ENCODE measurements around the gene RAPGEF2. TPM values are rescaled to one million over a fixed set of nuclear protein-coding genes. Genes with fewer than 3 reads are reported as not detected.
"Not testable (repeated sequence)": the region's sequence is repeated elsewhere in the genome, so short reads cannot be mapped to it uniquely, and the experiment has no call there.

The RAPGEF2 gene
- total RNA-seq, 2 experiments from 2014 or later: 24.1 to 27.8 TPM

DNA sequence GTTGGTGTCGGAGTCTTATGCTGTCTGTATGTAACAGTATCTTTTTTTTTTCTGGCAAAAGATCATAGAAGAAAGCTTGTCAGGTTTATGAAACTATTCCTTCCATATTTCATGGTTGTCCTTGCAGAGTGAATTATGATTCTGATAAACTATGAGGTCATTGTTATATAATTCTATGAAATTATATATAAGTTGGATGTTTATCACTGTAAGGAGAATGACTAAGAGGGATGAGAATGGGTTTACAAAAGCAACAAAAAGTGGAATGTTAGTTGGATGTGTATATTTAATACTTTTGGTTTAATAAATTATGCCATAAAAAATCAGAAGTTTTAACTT lies 43.1 kb downstream of the RAPGEF2 start:
- H3K4me1 Mint-ChIP-seq: no peaks in the 10 kb centered on the region

DNA sequence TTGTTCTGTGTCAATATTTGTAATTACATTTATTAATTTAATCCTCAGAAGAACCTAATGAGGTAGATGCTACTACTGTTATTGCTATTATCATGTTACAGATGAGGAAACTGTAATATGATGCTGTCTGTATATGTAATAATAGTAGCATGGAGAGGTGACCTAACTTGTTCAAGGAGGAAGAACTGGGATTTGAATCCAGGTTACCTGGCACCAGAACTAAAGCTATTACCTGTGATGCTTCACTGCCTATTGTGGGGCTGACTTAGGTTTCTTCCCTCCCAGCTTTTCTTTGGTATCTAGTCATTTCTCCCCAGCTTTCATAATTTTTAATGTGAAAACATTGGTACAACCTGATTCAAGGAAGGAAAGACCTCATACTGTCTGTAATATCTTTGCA lies 43.6 kb downstream of the RAPGEF2 start:
- Mint-ChIP-seq H3K4me3 (no peak overlapping the region), H3K27me3 (no peaks in the 10 kb centered on the region), H3K4me1 (no peaks in the 10 kb centered on the region), H3K27ac (no peak overlapping the region), H3K9me3 (no peaks in the 10 kb centered on the region), H3K36me3 (ENCODE audit: low read depth) (peaks cover 5% of the 10 kb centered on the region)
- DNase-seq: no peak
- ChIA-PET CTCF (no interaction called here), POLR2A (no interaction called here)

More for the DNA sequence above, 43.1 kb downstream of the RAPGEF2 start:
- H3K4me3 Mint-ChIP-seq: no peak overlapping the region
- no peaks in the 10 kb centered on the region for H3K9me3 Mint-ChIP-seq
- DNase-seq: no peak
- no peak overlapping the region for H3K27ac Mint-ChIP-seq
- H3K27me3 Mint-ChIP-seq: no peaks in the 10 kb centered on the region
- POLR2A ChIA-PET: no interaction called here
- peaks cover 5% of the 10 kb centered on the region for H3K36me3 Mint-ChIP-seq (ENCODE audit: low read depth)
- CTCF ChIA-PET: no interaction called here

DNA sequence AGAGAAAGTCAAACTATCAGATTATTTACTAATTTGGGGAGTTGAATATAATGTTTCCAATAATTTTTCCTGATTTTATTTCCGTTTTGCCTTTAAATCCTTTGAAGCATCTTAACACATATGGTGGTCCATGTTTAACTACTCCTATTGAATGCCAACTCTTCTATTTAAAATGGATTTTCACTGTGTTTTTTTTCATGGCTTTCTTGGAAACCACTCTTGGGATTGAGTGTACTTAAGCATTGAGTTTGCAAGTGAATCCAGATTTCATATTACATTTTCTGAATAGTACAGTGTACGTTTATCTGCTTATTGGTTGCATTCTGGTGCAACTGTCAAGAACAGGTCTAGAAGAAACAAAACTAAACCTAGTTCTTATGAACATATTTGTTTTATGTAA lies 45.6 kb downstream of the RAPGEF2 start:
- CTCF ChIA-PET: no interaction called here
- POLR2A ChIA-PET: no interaction called here

DNA sequence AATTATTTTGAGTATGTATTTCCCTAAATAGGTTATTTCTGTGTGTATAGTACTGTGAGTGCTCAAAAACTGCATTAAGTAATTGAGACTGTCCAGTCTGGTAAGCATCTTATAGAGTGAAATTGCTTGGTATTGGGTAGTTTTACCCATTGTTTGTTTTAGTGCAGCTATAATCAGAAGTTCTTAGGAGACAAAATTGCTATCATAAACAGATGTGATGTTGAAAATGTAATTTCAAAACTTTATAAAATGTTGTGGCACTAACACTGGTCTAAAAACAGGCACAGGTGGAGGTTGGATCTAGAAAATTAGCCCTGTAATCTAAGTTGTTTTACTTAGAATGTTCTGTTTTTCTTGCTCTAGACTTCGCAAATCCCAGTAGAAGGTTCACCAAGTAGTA lies 46.8 kb downstream of the RAPGEF2 start:
- CTCF ChIA-PET: no interaction called here
- POLR2A ChIA-PET: no interaction called here
- Mint-ChIP-seq H3K4me3 (no peak overlapping the region), H3K9me3 (no peaks in the 10 kb centered on the region), H3K27me3 (no peaks in the 10 kb centered on the region), H3K36me3 (ENCODE audit: low read depth) (peaks cover 5% of the 10 kb centered on the region), H3K27ac (no peak overlapping the region), H3K4me1 (no peaks in the 10 kb centered on the region)
- no peak for DNase-seq

More for the DNA sequence above, 45.6 kb downstream of the RAPGEF2 start:
- Mint-ChIP-seq H3K27me3 (no peaks in the 10 kb centered on the region), H3K9me3 (no peaks in the 10 kb centered on the region), H3K36me3 (ENCODE audit: low read depth) (peaks cover 5% of the 10 kb centered on the region), H3K4me1 (no peaks in the 10 kb centered on the region), H3K27ac (no peak overlapping the region), H3K4me3 (no peak overlapping the region)
- no peak for DNase-seq

DNA sequence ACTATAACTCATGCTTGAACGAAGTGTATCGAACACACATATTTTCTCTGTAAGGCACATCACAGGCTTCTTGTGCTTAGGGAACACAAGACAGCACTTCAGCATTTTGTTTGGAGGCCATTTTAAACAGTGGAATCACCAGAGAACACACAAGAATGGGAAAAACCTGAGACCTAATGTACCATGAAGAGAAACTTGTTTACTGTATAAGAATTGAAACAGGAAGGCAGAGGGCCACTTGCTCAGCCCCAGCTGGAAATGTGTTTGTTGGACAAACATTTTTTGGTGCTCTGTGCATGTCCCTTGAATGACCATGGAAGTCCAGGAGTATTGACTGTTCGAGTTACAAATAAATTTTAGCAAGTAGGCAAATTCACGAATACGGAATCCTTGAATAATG lies 47.5 kb downstream of the RAPGEF2 start:
- Mint-ChIP-seq H3K4me3 (no peak overlapping the region), H3K27ac (no peak overlapping the region), H3K36me3 (ENCODE audit: low read depth) (peaks cover 5% of the 10 kb centered on the region), H3K9me3 (no peaks in the 10 kb centered on the region), H3K4me1 (no peaks in the 10 kb centered on the region), H3K27me3 (no peaks in the 10 kb centered on the region)
- DNase-seq: no peak
- POLR2A ChIA-PET: no interaction called here
- CTCF ChIA-PET: no interaction called here

DNA sequence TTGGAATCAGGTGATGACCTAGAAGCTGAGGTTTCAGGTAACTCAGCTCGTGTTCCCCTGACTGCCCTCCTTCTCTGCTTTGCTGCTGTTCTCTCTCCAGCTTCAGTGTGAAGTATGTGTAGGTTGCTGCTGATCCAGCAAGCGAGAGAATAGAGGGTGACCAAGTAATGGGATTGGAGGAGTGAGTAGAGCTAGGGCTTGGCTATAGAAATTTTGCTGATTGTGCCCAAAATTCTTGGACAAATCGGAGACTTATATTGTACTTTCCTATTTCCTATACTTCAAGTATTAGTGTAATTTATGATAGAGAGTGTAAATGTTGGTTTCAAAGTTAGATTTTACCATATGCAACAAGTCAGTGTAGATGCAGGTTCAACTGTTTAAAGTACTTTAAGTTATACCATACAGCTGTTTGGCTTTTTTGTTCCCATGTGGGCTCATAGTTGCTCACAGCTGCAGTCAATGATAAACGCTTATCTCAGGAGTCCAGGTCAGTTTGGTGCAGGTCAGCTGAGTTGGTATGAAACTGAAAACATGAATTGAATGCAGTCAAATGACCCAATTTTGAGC lies 48.0 kb downstream of the RAPGEF2 start:
- no peaks in the 10 kb centered on the region for H3K9me3 Mint-ChIP-seq
- no peak overlapping the region for H3K4me3 Mint-ChIP-seq
- H3K36me3 Mint-ChIP-seq (ENCODE audit: low read depth): no peaks in the 10 kb centered on the region
- no peak for DNase-seq
- no peak overlapping the region for H3K27ac Mint-ChIP-seq
- POLR2A ChIA-PET: no interaction called here
- H3K27me3 Mint-ChIP-seq: no peaks in the 10 kb centered on the region
- CTCF ChIA-PET: no interaction called here
- H3K4me1 Mint-ChIP-seq: no peaks in the 10 kb centered on the region

DNA sequence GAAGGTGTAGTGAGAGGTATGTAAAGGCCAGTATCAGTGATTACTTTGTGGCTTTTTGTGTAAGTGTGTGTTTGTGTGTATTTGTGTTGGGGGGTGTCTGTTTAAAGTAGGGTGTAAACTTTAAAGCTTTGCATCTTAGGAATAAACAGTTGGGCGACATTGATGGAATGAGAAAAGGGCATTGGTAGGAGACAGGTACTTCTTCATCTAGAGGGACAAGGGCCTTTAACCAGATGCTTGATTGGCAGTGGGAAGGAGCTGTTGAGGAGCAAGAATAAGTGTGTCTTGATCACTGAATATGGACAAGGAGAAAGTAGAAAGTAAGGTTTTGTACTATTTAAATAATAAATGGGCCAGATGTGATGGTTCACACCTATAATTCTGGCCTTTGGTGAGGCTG lies 48.8 kb downstream of the RAPGEF2 start:
- POLR2A ChIA-PET: no interaction called here
- no peak for DNase-seq
- Mint-ChIP-seq H3K9me3 (no peaks in the 10 kb centered on the region), H3K27ac (no peak overlapping the region), H3K4me3 (no peak overlapping the region), H3K36me3 (ENCODE audit: low read depth) (no peaks in the 10 kb centered on the region), H3K27me3 (no peaks in the 10 kb centered on the region), H3K4me1 (no peaks in the 10 kb centered on the region)
- CTCF ChIA-PET: no interaction called here

DNA sequence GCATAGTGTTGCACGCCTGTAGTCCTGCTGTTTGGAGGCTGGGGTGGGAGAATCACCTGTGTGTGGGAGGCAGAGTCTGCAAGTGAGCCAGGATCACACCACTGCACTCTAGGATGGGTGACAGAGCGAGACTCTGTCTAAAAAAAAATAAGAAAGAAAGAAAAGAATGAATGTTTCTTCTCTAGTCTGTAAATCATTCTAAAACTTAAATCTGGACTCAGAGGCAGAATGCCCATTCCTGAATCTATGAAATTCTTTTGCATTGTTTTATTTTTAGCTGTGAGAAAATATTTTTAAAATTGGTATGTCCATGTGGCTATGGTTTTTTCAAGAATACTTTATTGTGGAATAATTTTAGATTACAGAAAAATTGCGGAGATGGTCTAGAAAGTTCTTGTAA lies 49.3 kb downstream of the RAPGEF2 start:
- CTCF ChIA-PET: no interaction called here
- no peaks in the 10 kb centered on the region for H3K4me1 Mint-ChIP-seq
- no peak overlapping the region for H3K4me3 Mint-ChIP-seq
- POLR2A ChIA-PET: no interaction called here
- H3K27ac Mint-ChIP-seq: no peak overlapping the region
- no peaks in the 10 kb centered on the region for H3K27me3 Mint-ChIP-seq
- H3K36me3 Mint-ChIP-seq (ENCODE audit: low read depth): no peaks in the 10 kb centered on the region
- DNase-seq: no peak
- no peaks in the 10 kb centered on the region for H3K9me3 Mint-ChIP-seq

DNA sequence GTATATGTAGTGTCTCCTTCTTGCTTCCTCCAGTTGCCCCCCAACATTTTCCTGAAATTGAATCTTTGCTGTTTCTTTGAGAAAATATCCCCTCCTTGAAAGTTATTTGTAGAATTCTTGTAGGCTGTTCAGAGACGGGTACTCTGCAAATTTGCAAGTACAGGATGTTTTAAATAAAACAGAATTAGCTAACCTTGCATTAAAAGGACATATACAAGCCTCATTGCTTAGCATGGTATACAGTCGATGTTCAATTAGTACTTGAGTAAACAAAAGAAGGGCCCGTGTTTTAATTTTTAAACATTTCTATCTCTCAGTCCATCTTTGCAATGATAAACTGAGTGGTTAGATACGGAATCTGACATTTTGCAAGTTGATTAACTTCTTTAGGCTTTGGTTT lies 50.8 kb downstream of the RAPGEF2 start:
- CTCF ChIA-PET: no interaction called here
- H3K4me1 Mint-ChIP-seq: no peaks in the 10 kb centered on the region
- POLR2A ChIA-PET: no interaction called here
- no peak overlapping the region for H3K4me3 Mint-ChIP-seq
- H3K36me3 Mint-ChIP-seq (ENCODE audit: low read depth): no peaks in the 10 kb centered on the region
- H3K9me3 Mint-ChIP-seq: no peaks in the 10 kb centered on the region
- DNase-seq: no peak
- no peak overlapping the region for H3K27ac Mint-ChIP-seq
- H3K27me3 Mint-ChIP-seq: no peaks in the 10 kb centered on the region

DNA sequence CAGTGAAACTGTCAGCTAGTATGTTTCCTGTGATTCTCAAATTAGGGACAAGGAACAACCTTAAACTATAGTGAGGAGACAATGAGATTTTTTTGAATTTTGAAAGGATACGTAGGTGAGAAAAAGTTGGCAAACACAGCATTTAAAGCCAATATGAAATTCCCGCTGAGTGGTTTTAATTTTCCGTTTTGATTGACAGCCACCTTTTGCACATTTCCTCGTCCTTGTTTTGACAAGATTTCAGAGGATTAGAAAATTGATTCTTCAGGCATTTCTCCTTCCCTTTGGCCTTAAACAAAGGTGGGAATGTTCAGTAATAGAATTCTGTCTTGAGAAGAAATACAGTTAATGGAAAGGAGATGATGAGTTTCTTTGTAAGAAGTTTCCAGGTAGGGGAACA lies 52.2 kb downstream of the RAPGEF2 start:
- Mint-ChIP-seq H3K4me1 (peaks cover 2% of the 10 kb centered on the region), H3K27me3 (no peaks in the 10 kb centered on the region), H3K27ac (no peak overlapping the region), H3K9me3 (no peaks in the 10 kb centered on the region), H3K4me3 (no peak overlapping the region), H3K36me3 (ENCODE audit: low read depth) (no peaks in the 10 kb centered on the region)
- POLR2A ChIA-PET: no interaction called here
- CTCF ChIA-PET: no interaction called here
- DNase-seq: no peak

DNA sequence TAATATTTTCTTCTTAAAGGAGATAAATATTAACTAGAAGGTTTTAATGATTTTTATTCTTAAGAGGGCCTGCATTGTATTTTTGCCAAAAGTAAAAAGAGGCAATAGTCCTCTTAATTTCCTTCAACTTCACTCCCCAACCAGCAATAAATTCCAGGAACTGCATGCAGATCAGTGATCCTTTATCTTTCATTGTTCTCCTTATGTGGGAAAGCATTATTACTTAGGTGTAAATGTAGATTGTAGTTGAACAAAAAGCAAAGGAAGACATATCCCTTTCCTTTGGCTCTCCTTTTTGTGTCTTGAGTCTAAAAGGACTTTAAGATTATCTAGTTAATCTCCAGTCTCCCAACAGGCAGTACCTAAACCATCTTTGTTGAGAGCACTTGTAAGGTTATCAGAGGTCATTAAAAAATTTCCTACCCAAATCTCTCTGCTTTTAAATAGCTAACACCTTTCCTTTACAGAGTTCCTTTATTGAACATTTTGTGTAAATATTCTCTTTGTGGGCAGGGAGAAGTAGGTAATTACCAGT lies 55.3 kb downstream of the RAPGEF2 start:
- Mint-ChIP-seq H3K9me3 (no peaks in the 10 kb centered on the region), H3K4me3 (no peak overlapping the region), H3K27me3 (no peaks in the 10 kb centered on the region), H3K36me3 (ENCODE audit: low read depth) (no peaks in the 10 kb centered on the region), H3K27ac (no peak overlapping the region), H3K4me1 (peaks cover 4% of the 10 kb centered on the region)
- DNase-seq: no peak
- ChIA-PET POLR2A (no interaction called here), CTCF (no interaction called here)

DNA sequence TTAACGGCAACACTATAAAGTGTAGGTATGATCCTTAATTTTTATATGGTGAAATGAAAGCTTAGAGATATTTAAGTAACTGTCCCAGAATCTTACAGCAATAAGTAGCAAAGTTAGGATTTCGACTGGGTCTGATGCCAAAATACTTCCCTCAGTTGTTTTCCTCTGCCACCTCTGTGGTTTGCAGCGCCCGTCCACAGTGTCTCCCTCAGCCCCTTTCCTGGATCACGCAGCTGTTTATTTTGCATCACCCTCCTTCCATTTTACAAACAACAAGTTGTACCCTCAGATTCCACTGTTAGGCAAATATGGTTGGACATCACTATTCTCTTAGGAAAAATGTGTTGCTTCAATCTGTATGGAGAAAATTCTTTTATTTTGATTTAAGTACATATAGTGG lies 56.1 kb downstream of the RAPGEF2 start:
- Mint-ChIP-seq H3K9me3 (no peaks in the 10 kb centered on the region), H3K4me3 (no peak overlapping the region), H3K36me3 (ENCODE audit: low read depth) (no peaks in the 10 kb centered on the region), H3K27ac (no peak overlapping the region), H3K27me3 (no peaks in the 10 kb centered on the region), H3K4me1 (peaks cover 4% of the 10 kb centered on the region)
- CTCF ChIA-PET: interaction anchor here (0.6 kb wide), 1 partner anchor 79 kb away, joined by 3 read pairs; no protein-coding TSS in a partner anchor
- POLR2A ChIA-PET: no interaction called here
- DNase-seq: no peak

DNA sequence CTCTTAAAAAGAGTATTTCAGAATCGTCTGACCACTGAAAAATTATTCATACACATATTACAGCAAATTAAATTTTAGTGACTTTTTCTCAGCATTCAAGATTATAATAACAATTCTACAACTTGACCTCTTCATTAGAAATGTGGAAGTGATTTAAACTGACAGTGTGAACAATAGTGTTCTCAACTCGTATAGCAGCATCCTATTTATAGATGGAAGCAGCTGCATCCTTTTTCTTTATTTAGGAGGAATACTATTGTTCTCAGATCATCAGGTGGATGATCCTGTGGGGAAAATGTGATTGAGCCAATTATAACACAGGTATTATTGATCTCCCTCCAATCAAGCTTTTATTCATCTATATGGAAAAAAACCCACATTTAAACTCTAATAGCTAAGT lies 56.7 kb downstream of the RAPGEF2 start:
- ChIA-PET CTCF (no interaction called here), POLR2A (no interaction called here)
- Mint-ChIP-seq H3K27ac (no peak overlapping the region), H3K9me3 (no peaks in the 10 kb centered on the region), H3K4me1 (peaks cover 4% of the 10 kb centered on the region), H3K36me3 (ENCODE audit: low read depth) (no peaks in the 10 kb centered on the region), H3K27me3 (no peaks in the 10 kb centered on the region), H3K4me3 (no peak overlapping the region)
- no peak for DNase-seq

DNA sequence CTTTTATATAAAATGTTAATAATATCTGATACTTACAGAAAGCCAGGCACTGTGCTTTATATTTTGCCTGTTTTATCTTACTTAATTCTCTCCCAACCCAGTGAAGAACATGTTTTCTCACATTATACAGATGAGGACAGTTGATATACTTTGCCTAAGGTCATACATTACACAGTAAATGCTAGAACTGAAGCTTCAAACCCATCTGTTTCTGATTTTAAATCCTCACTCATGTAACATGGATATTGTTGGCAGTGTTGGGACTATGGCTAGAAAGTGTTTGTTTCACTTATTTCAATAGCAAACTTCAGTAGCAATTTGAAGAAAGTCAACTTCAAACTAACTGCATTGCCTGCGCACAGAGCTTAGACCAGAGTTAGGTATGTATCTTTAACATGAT lies 57.4 kb downstream of the RAPGEF2 start:
- H3K36me3 Mint-ChIP-seq (ENCODE audit: low read depth): no peaks in the 10 kb centered on the region
- ChIA-PET CTCF (no interaction called here), POLR2A (no interaction called here)
- H3K27me3 Mint-ChIP-seq: no peaks in the 10 kb centered on the region
- no peak for DNase-seq
- H3K4me3 Mint-ChIP-seq: no peak overlapping the region
- no peaks in the 10 kb centered on the region for H3K9me3 Mint-ChIP-seq
- H3K27ac Mint-ChIP-seq: no peak overlapping the region
- peaks cover 4% of the 10 kb centered on the region for H3K4me1 Mint-ChIP-seq

DNA sequence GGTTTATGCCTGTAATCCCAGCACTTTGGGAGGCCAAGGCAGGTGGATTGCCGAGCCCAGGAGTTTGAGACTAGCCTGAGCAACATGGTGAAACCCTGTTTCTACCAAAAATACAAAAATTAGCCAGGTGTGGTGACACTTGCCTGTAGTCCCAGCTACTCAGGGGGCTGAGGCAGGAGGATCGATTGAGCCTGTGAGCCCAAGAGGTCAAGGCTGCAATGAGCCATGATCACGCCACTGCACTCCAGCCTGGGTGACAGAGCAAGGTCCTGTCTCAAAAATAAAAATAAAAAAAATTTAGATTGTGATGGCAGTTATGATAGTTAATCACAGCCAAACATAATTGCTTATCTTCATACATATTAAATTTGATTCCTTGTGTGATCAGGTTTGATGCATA lies 58.6 kb downstream of the RAPGEF2 start:
- H3K27me3 Mint-ChIP-seq; H3K9me3 Mint-ChIP-seq; POLR2A ChIA-PET; H3K36me3 Mint-ChIP-seq (ENCODE audit: low read depth); DNase-seq; H3K4me3 Mint-ChIP-seq; H3K27ac Mint-ChIP-seq; H3K4me1 Mint-ChIP-seq; CTCF ChIA-PET: not testable (repeated sequence)

All from activated CD4-positive, alpha-beta memory T cell treated with anti-CD3 and anti-CD28 coated beads, Interleukin-2, amount 10 ng/mL, durations not matched to agents 7 days and 5 days (primary cell).